ENCODE measurements around the gene FAM43A.
A peak's percentile ranks its signal among the peaks of the same experiment; 100 is the strongest.

FAM43A gene

GRCh38 chr3:194685718-194686413 is at the start of gene FAM43A:
Gene FAM43A, plus strand, starts transcription at chr3:194685883. Its CDS starts 944 bp downstream, at chr3:194686827.
- DNase-seq, result peak; percentile 40

GRCh38 chr3:194637066-194637465 is 48.6 kb upstream of the FAM43A start:
- no peak for DNase-seq

- DNase-seq, result no peak
Observed at GRCh38 chr3:194637541-194638400, 47.9 kb upstream of the FAM43A start.

- DNase-seq, result no peak
Observed at GRCh38 chr3:194638991-194639605, 46.6 kb upstream of the FAM43A start.

GRCh38 chr3:194640829-194641228 is 44.9 kb upstream of the FAM43A start:
- no peak for DNase-seq

- DNase-seq, result no peak
Observed at GRCh38 chr3:194642769-194643168, 42.9 kb upstream of the FAM43A start.

GRCh38 chr3:194647747-194648146 is 37.9 kb upstream of the FAM43A start:
- no peak for DNase-seq

- no peak for DNase-seq
Observed at GRCh38 chr3:194654443-194654842, 31.2 kb upstream of the FAM43A start.

GRCh38 chr3:194657439-194657838 is 28.2 kb upstream of the FAM43A start:
- no peak for DNase-seq

- no peak for DNase-seq
Observed at GRCh38 chr3:194658477-194659242, 27.0 kb upstream of the FAM43A start.

GRCh38 chr3:194659778-194660177 is 25.9 kb upstream of the FAM43A start:
- no peak for DNase-seq

GRCh38 chr3:194661374-194661773 is 24.3 kb upstream of the FAM43A start:
- DNase-seq, result no peak

- DNase-seq, result no peak
Observed at GRCh38 chr3:194661946-194662345, 23.7 kb upstream of the FAM43A start.

- DNase-seq, result no peak
Observed at GRCh38 chr3:194664857-194665256, 20.8 kb upstream of the FAM43A start.

- DNase-seq, result no peak
Observed at GRCh38 chr3:194667363-194667762, 18.3 kb upstream of the FAM43A start.

GRCh38 chr3:194671511-194671899 is 14.2 kb upstream of the FAM43A start:
- peak; percentile 40 for DNase-seq

- DNase-seq, result peak; percentile 98
Observed at GRCh38 chr3:194671900-194672808, 13.5 kb upstream of the FAM43A start, which contains the start of gene LSG1. Gene LSG1, minus strand, starts transcription at chr3:194672191. Its CDS starts 29 bp downstream, at chr3:194672162.

GRCh38 chr3:194672876-194673275 is 12.8 kb upstream of the FAM43A start:
- no peak for DNase-seq

GRCh38 chr3:194673761-194674160 is 11.9 kb upstream of the FAM43A start:
- no peak for DNase-seq

- no peak for DNase-seq
Observed at GRCh38 chr3:194675081-194675640, 10.5 kb upstream of the FAM43A start.

GRCh38 chr3:194675680-194676079 is 10.0 kb upstream of the FAM43A start:
- DNase-seq, result no peak
